Right hindlimb (tissue), 1 donor: ENCODE results near the gene ANKZF1.

Experiments used
- DNase-seq: peaks from one replicate; pipeline ENCODE4 v3.0.0-alpha.2; 2018

The ANKZF1 gene

DNA sequence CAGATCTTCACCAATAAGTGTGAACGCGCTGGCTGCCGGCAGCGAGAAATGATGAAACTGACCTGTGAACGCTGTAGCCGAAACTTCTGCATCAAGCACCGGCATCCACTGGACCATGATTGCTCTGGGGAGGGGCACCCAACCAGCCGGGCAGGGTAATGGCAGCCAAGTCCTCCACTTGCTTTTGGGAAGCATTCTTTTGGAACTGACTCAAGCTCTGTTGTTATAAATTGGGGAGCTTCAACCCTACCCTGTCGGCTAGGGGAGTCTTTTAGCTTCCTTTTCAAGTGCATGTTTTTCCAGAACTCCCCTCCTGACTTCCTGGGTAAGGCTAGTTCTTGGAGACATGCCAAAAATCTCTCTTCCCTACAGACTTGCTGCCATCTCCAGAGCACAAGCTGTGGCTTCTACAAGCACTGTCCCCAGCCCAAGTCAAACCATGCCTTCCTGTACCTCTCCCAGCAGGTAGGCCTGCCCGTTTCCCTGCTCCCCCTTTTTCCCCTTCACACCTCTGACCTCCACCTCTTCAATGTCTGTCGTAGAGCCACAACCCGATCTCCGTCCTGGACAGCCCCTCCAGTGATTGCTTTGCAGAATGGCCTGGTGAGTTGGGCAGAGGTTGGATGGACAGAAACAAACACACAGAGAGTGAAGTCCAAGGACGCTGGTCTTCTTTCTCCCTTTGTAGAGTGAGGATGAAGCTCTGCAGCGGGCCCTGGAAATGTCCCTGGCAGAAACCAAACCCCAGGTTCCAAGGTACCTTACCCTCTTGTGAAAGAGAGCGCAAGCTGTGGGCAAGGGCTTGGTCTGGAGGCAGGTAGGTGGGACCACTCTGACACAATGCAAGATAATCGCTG lies 21.5 kb upstream of the ANKZF1 start:
- no peak for DNase-seq

DNA sequence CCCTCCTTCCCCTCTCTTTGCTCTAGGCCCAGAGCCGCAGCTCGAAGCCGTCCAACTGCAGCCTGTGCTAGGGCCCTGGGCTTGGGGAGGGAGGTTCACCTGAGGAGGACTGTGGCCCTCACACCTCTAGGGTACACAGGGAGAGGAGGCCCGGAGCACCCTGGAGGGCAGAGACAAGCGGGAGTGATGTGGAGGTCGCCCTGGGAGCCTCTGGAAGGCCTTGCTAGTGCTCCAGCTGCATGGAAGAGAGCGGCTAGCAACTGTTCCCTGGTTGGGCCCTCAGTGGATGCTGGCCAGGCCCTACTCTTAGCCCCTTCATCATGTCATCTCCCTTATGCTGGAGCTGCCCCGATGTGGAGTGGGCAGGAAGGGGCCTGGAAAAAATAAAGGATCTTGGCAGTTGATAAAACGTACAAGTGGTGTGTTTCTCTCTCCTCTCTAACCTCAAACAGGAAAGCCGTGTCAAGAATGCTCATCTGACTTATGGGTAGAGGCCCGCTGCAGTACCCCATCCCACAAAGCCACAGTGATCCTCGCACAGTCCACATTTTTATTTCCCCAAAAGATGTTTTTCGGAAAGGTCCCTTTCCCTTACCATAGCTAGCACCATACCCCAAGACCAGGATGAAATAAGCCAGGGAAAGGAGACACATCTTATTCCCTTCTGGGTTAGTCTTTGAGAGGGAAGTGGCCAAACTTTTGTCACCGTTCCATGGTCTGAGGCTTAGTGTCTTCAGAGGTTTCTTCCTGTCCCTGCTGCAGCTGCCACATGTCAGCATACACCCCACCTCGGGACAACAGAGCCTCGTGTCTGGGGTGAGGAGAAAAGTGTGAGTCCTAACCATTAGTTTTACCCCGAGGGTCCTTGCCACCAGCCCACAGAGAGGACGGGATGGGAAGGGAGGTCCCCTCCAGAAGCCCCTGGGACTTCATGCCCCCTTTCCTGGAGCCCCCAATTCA lies 20.1 kb upstream of the ANKZF1 start:
- no peak for DNase-seq

DNA sequence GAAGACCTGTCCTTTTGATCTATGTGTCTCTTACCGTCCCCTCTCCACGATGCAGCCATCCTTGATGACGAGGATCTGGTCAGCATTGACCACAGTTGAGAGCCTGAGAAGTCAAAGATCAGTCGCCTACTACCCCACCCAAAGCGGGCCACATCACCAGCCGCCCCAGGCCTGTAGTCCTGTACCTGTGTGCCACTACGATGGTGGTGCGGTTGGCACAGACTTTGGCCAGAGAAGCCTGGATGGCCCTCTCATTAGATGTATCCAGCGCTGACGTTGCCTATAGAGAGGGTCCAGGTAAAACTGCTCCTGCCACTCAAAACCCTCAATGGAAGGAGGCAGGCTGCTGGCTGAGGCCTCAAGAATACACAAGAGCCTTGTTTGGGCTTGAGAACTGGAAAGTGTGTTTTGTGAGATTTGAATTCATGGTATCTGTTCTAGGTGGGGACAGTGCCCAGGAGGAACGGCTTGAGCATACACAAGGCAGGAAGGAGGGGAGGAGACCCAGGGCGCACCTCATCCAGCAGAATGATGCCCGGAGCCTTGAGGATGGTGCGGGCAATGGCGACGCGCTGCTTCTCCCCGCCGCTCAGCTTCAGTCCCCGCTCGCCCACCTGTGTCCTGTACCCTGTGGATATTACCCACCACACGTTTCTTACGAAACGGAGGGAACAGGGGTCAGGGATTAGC lies 19.3 kb upstream of the ANKZF1 start:
- DNase-seq = no peak

DNA sequence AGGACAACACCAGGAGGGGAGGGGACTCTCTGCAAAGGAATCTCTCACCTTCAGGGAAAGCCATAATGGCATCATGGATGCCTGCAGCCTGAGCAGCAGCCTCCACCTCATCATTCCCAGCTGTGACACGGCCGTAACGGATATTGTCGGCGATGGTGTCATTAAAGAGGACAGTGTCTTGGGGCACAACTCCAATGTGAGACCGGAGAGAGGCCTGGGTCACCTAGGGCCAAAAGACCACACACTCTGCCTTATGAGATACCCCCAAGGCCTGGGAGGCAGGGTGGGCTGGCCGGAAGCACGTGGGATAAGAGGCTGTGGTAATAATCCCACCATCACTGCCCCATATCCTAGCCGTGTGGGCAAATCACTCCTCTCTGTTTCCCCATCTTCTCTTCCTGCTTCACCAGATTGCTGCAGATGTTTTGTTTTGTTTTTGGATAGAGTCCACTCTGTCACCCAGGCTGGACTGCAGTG lies 18.7 kb upstream of the ANKZF1 start:
- no peak for DNase-seq

DNA sequence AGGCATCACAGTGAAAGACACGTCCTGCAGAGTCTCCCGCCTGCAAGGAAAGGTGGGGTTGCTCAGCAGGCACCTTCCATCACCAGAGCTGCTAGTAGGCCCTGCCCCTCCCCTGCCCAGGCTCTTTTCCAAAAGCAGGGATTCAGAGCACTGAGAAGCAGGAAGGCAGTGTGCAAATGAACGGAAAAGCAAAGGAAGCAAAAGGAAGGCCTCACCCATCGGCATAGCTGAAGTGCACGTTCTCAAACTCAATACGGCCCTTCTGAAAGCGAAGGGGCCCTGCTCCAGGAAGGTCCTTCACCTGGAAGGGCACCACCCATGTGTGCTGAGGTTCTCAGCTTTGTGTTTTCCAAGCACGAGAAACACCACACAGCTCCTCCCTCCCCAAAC lies 16.6 kb upstream of the ANKZF1 start:
- no peak for DNase-seq

DNA sequence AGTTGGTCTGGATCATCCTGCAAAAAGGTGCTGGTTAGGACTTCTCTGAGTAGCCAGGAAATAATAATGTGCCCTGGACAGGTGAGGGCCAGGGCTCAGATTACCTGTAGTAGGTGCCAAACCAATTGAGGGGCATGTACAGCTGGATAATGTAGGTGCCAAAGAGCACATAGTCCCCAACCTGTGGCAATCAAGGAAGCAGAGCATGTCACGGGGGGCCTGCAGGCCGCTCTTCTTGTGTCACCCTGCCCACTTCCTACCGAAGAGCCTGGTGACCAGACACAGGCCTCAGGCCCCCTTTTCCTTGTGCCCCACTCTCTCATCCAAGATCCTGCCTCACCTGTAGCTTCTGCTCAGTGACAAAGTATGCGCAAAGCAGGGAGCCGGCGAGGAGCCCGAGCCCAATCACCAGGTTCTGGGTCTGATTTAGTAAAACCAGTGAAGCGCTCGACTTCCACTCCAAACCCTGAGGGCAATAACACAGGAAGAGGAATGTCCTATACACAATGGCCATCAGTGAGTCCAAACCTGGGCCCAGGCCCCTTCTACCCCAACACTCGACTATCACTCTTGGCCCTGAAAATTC lies 16.0 kb upstream of the ANKZF1 start:
- DNase-seq = no peak

DNA sequence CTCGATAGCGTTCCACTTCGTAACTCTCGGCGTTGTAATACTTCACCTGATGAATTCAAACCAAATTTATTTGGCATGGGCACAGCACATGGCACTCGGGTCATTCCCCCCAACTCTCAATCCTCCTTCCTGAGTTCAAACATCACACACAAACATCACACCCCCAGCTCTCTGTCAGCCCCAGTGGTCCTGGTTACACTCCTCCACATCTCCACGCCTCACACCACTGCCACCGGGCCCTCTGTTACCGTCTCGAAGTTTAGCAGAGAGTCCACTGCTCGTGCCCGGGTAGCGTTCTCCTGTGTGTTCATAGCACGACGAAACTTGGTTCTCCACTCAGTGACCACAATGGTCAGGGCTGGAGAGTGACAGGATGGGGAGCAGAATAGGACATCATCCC lies 15.5 kb upstream of the ANKZF1 start:
- DNase-seq = no peak

DNA sequence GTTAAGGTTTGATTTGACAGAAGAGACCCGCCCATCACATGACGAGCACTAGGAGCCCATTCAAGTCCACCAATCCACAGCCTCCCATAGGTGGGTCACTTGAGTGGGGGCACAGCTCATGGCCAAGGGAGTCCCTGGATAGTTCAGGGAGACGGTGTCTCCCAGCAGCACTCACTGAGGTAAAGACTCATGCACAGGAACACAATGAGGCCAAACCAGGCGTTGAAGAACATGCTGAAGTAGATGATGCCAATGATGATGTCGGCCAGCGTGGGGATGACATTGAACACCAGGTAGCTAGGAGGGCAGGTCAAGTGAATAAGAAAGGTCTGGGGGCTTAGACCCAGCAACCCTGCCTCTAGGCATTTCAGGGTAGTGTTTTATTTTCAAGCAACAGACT lies 14.8 kb upstream of the ANKZF1 start:
- no peak for DNase-seq

DNA sequence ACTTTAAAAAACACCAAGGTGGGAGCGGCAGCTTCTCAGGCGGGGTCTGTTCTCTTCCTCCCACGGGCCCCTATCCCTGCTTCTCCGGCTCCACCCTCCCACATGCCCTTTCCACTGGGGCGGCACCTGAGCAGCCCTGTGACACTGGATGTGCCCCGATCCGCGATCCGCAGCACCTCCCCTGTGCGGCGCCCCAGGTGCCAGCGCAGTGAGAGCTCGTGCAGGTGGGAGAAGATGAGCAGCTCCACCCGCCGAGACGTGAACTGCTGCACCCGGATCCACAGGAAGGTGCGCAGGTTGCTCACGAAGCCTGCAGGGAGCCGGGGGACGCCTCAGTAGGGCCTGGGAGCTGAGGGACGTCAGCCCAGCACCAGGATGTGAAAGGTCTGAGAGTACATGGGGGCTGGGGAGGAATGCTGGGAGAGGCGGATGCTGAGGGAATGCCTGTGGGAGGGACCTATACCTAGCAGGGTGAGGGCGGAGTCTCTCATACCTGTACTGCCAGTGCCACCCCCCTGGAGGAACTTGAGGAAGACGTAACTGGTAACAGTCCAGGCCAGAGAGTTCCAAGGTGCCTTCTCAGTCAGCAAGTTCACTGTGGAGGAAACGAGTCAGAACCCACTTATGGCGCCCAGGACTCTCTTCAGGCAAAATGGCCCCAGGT lies 13.6 kb upstream of the ANKZF1 start:
- DNase-seq = no peak

DNA sequence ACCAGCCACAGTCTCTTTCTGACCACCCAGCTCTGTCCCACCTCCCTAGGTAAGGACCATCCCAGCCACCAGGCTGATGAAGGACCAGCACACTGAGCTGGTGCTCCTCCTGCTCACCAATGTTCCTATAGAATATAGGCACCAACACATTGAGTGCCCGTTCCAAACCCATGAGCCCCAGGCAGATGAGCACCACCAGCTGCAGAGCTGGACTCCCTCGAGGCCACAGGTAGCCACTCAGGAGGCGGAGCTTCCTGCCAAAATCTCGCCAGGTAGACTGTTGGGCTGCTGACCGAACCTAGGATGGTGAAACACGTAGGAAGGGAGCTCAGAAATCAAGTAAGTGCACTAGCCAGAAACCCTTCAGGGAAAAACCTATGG lies 13.1 kb upstream of the ANKZF1 start:
- no peak for DNase-seq

DNA sequence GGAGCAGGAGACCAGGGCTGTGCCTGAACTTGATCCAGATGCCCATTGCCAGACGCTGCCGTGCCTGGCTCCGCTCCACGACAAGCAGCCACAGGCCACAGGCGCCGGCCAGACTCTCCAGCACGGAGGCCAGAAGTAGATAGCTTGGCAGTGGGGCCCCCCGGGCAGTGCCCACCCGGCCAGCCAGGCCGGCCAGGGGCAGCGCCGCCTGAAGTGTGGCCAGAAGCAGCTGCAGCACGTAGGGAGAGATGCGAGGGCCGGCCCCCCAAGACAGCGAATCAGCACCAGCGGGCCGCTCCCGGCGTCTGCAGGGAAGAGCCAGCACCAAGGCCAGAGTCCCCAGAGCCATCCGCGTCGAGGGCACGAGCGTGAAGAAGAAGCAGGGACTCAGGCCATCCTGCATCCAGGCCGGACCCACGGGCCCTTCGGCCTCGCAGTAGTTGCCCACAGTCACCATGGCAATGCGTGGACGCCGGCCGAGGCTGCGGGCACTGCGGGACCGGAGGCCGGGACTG lies 11.3 kb upstream of the ANKZF1 start:
- peak; percentile 85 for DNase-seq

DNA sequence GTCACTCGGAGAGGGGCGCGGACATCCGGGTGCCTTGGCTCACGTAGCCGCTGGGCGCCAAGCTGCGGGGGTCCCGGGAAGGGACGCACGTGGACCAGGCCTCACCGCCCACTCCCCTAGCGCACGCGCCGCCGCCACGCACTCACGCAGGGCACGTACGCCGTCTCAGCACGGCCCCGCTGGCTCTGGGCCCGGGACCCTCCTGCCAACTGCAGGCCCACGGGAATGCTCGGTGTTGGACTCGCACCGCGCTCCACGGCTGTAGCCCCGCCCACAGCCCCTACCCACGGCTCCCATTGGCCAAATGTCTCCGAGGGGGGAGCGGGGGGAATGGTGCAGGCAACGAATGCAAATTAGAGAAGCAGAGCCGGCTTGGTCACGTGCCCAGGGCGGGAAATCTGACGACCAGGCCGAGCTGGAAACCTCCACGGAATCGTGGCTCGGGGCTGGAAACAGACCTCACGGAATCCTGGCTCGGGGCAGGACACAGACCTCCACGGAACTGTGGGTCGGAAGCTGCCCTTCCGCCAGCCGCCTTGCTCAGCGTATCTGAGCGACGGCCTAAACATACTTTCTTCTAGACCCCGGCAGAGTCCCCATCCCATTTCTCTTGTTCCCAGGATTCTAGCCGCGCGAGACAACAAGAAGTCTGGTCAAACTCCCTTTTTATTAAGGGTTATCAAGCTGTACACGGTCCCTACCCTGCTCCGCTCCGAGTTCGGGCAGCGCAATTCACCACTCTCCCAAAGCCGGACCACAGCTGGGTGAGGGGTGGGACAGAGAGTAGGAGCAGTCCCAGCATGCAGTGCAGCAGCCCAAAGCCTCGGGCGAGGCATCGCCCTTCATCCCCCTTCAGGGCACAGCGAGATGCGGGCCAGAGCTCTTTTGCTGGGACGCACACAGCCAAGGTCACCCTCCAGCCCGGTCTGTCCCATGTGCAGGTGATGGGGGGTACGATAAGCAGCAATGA lies 10.6 kb upstream of the ANKZF1 start, which contains the start of gene ABCB6:
Gene ABCB6 (minus strand): TSS at position 227 of the 970 bp plus-strand sequence. CDS start 285 bp downstream, outside the sequence.
- DNase-seq = peak; percentile 99

DNA sequence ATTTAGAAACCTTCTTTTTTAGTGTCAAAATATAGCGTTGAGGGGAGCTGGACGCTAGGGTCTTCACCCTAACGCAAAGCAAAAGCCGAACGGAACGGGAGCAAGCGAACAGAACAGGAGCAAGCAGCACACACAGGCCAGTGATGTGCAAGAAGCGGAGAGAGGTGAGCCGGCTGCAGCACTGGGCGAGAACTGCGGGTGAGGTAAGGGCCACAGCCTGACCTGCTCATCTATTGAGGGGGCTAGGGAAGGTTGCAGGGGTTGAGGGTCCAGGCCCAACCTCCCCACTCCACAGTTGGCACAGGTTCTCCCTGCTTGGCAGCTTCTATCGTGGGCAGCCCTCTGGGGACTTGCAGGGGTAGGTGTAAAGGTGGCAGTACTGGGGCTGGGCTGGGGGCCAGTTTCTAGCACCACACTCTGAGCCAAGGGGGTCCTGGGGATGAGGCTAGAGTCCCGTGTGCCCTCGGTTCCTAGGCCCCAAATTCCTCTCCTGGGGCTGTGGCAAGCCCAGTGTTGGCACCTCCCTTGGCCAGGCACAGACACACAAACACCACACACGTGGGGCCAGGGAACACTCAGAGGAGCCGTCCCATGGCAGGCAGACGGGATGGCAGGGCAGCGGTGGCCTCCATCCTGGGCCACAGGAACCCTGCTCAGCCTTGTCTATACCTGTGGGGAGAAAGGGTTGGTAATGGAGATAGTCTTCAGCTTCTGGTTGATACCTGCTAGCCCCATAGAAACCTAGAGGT lies 9.6 kb upstream of the ANKZF1 start:
- DNase-seq = no peak

DNA sequence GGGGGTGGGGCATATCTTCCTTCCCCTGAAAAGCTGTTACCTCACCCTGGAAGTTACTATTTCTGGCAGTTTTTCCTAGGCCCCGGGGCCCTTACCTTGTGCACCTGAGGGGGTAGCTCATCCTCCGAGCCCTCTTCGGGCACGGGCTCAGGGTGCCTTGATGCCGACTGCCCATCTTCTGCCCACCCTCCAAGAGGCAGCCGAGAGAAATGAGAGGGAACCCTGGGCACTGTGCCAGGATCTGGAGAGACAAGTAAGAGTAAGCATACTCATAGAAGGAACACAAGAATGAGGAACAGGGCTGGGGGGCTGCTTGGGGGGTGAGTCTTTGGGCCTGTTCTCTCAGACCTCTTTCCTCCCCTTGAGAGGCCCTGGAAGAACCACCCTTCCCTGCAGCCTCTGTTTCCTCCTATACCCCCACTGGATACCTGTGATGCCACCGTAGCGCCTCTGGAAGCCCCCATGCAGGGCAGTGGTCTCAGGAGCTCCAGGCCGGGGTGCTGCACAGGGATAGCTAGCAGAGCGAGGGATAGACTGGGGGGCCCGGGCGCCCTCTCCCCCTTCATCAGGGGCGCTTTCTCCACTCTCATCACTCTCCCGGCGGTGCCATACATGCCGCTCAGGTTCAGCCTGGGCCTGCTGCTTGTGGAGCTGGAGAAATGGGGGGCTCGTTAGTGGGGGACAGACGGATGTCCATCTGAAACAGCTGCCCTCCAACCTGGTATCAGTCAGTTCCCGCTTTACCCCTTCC lies 8.8 kb upstream of the ANKZF1 start:
- no peak for DNase-seq

DNA sequence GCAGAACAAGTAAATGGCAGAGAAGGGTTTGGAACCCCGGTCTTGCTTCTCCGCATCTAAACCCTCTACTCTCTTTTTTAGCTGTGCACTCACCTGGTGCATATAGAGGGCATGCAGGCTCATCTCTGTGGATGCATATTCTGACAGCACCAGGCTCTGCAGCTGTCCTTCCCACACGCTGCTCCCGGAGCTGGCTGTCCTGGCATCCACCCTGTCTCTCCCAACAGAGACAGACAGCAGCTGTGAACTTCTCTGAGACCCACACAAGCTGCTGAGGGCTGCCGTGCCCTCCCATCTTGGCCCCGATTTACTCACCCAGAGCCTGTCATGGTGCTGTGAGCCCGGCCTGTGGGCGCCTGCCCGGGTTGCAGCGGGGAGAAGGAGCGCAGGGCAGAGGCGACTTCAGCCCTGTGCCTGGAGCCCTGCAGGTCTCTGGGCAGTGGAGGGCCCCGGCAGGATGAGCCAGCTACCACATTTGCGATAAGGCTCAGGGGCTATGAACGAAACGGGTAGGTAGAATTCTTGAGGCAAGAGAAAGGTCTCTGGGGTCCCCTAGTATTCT lies 7.6 kb upstream of the ANKZF1 start:
- no peak for DNase-seq

DNA sequence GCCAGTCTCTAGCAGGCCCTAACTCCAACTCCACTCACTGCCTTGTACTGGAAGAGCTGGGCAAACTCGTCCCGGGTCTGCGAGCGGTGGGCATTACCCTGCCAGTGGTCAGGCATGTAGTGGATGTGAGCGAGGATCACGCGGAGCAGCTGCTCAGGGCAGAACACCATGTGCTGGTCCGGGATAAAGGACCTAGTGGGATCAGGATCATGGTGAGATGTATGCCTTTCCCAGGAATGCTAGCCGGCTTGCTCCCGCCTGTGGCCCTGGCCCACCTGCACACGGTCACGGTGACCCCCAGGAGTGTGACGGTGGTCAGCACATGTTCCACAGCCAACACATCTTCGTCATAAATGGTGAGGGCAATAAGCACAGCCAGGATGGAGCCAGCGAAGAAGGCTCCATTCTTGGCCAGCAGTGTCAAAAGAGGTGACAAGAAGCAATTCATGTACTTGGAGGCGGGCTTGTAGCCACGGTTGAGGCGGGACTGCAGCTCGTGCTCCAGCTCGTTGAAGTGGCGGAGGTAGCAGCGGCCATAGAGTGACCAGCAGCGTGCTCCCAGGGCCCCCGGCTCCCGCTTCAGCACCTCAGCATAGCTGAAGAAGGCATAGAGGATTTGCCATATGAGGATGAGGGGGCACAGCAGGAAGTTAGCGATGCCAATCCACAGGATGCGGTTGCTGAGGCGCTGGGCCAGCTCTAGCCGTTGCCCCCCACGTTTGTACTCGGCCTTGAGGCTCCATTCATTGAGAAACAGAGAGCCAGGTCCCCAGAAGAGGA lies 5.6 kb upstream of the ANKZF1 start:
- DNase-seq = no peak

DNA sequence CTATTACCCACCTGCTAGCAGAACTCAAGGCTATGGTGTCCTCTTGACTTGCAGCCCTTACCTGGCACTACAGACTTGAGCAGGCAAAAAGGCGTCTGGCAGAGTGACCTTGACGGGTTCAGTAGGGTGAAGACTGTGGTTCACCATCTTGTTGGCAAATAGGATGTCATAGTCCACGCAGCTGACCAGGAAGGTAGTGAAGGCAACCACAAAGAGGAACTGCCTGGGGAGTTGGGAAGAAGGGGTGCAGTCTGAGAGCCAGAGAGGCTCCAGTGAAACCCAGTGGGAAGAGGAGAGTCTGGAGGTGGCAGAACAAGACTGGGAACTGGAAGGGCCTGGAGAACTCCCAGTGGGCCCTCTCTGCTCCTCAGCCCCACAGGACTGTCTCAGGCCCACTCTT lies 4.3 kb upstream of the ANKZF1 start:
- DNase-seq = no peak
